Mammary microvascular endothelial cell (primary cell): Measurements from ENCODE around the gene CLIP2. TPM values are rescaled to one million over a fixed set of nuclear protein-coding genes. Genes with fewer than 3 reads are reported as not detected.

Experiments
- total RNA-seq: library from RNA; depleted of rRNA; stranded (reverse); fragments of >200 nt; gene quantifications from 2 replicates; pipeline ENCODE4 v1.2.3, GENCODE V29; 2015

The CLIP2 gene
- total RNA-seq, result 29.5 and 30.0 TPM in 2 replicates

DNA sequence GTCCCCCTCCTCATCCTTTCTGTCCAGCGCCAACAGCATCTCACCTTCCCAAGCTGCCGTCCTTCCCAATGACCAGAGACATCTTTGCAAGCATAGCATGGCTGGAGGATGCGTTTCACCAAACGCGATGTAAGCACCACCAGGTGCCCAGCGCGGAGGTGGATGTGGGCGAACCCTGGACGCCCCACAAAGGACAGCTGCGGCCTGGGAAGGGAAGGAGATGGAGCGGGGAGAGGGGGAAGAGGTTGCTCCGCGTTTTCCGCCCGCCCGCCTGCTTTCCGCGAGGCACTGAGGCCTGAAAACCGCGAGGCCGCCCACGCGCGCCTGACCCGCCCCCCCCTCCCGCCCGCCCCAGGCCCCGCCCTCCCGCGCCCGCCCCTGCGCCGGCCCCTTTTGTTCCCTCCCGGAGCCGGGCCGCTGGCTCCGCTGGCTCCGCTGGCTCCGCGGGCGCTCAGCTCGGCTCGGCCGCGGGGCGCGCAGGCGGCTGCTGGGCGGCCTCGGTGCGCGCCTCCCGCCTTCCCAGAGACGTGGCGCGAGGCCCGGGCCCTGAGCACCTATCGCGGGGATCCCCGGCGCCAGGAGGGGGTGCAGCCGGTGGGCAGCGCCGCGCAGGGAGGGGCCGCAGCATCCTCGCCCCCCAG, at the start of gene CLIP2:
TSS of gene CLIP2 (plus strand) at position 390 of the 641 bp plus-strand sequence. CDS start 28,140 bp downstream, outside the sequence.

DNA sequence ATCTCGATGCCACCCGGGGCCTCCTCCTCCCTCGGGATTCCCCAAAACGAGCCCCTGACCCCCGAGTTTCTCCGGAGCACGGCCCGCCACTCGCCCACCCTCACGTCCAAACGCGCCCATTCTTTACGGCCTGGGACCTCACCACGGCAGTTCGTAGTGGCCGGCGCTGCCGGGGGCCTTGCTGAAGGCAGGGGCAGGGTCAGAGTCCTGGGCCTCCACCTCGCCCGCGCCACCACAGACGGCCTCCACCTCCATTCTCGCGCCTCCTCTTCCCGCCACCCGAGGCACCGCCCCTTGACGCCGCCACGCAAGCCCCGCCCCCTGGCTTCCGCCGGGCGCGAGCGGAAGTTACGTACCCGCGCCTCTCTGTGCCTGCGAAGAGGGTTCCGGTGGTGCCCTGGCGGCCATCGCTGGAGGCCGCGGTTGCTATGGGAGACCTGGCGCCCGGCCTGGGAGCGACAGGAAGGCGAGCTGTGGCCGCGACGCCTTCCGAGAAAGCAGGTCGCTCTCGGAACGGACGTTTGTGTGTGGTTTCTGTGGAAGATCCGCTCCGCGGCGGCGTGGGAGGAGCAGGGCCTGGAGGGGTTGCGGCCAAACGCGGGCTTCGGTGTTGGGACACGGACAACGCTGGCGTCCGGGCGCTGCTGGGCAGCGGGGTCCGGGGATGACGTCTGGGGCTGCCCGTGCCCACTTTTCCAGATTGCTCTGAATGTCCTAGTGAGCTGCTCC, 34.9 kb upstream of the CLIP2 start, which contains the start of gene RFC2:
TSS of gene RFC2 (minus strand) at position 271 of the 729 bp plus-strand sequence. CDS start at position 255, 16 bp downstream.

DNA sequence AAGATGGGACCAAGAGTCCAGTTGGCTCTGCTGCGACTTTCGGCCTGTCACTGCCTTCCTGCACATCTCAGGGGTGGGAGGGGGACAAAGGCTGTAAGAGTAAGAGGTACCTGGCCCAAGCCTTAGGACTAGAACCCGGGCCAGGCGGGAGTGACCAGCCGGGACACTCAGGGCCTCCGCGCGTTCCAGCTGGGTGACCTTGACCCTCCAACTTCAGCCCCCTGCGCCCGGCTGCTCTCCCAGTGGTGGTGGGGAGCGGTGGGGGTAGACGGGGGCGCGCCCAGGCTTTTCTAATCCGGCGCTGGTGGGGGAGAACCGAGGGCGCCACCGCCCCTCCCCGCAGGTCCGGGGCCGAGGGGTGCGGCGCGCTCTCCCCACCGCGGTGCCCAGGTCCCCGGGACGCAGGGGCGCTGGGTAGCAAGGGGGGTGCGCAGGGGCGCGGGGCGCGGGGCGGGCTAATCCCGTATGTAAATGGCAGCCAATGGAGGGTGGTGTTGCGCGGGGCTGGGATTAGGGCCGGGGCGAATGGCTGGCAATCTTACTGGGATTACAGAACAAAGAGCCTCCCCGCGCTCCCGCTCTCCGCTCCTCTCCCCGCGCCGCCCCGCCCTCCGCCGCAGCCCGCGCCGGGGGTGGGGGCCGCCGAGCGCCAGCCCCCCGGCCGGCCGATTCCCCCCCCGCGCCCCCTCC, 164.3 kb downstream of the CLIP2 start, which contains the start of gene GTF2IRD1:
TSS of gene GTF2IRD1 (plus strand) at position 585 of the 690 bp plus-strand sequence. CDS start 54,175 bp downstream, outside the sequence.

Other genes starting within 250 kb of the CLIP2 start
- gene LIMK1, start 205.6 kb upstream of the CLIP2 start, total RNA-seq, result 32.0 and 41.5 TPM in 2 replicates
- 379 and 398 TPM in 2 replicates for gene EIF4H, start 115.1 kb upstream of the CLIP2 start, total RNA-seq
- gene LAT2, start 79.4 kb upstream of the CLIP2 start, total RNA-seq, result 0.33 and 1.6 TPM in 2 replicates
- gene RFC2, start 35.0 kb upstream of the CLIP2 start, total RNA-seq, result 41.6 and 43.0 TPM in 2 replicates
- 11.6 and 16.9 TPM in 2 replicates for gene GTF2IRD1, start 164.5 kb downstream of the CLIP2 start, total RNA-seq